Uterus (tissue), 2 donors: ENCODE data around the gene BCAM.

Source experiments
- POLR2A ChIP-seq, 2 donors: fragments of 450-650 bp; IDR thresholded peaks; one replicate each; pipeline ENCODE4 v1.6.1; 2016; ENCODE audit warnings: antibody characterized with exemption in 2 of 2, mild to moderate bottlenecking in 1 of 2, moderate library complexity in 1 of 2
- TF ChIP-seq, protein P1 (sequence below), 4 experiments: fragments of 200-600 bp in 2 of 4; fragments of 450-650 bp in 2 of 4; sonication (generic) in 2 of 4; IDR thresholded peaks; one replicate each; pipeline ENCODE4 v1.5.1; 2016 to 2019; ENCODE audit warnings: antibody characterized with exemption in 4 of 4, mild to moderate bottlenecking in 2 of 4, moderate library complexity in 1 of 4

DNA sequence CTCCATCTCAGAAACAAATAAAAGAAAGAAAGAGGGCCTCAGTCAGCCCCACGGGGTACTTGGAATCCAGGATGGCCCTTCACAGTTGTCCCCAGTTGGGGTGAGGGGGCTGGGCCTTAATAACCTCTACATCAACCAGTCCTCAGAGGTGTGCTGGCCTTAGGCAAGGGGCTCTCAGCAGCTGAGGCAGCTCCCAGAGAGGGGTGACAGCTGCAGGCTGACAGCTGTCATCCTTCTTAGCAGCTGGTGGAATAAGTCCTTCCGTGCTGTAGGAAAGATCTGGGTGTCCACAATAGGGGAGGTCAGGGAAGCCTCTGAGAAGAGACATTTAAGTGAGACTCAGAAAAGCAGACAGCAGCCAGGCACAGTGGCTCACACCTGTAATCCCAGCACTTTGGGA, 7.4 kb downstream of the BCAM start:
- TF ChIP-seq, protein P1, sequence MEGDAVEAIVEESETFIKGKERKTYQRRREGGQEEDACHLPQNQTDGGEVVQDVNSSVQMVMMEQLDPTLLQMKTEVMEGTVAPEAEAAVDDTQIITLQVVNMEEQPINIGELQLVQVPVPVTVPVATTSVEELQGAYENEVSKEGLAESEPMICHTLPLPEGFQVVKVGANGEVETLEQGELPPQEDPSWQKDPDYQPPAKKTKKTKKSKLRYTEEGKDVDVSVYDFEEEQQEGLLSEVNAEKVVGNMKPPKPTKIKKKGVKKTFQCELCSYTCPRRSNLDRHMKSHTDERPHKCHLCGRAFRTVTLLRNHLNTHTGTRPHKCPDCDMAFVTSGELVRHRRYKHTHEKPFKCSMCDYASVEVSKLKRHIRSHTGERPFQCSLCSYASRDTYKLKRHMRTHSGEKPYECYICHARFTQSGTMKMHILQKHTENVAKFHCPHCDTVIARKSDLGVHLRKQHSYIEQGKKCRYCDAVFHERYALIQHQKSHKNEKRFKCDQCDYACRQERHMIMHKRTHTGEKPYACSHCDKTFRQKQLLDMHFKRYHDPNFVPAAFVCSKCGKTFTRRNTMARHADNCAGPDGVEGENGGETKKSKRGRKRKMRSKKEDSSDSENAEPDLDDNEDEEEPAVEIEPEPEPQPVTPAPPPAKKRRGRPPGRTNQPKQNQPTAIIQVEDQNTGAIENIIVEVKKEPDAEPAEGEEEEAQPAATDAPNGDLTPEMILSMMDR (IDR thresholded peaks at IDR 0.05), result no peak
- TF ChIP-seq POLR2A (IDR thresholded peaks at IDR 0.05), result no peak
